K562 (cell line): ENCODE data around the gene MAD2L1BP. TPM values are rescaled to one million over a fixed set of nuclear protein-coding genes. Genes with fewer than 3 reads are reported as not detected.

Experiments
- ATAC-seq: fragments of 200-7000 bp; cut with Tn5 transposase; 3 replicates; pipeline ENCODE4 v1.9.1; 2020; ENCODE audit warnings: moderate library complexity
- BruUV-seq: library from RNA; stranded (reverse); fragments of 400-500 nt; replicated peaks from 2 replicates; lab custom pipeline; 2021; lab: Mats Ljungman, UMichigan
- CTCF ChIA-PET: fragments of 300-600 bp; formaldehyde crosslinking; extraction: SDS; loops from one replicate; lab custom pipeline; 2021; ENCODE audit warnings: low intra/inter-chr PET ratio; lab: Yijun Ruan, JAX
- POLR2A ChIA-PET: fragments of 300-600, 350-650 bp; sonication (Branson Sonifier 250); formaldehyde crosslinking; extraction: SDS; loops from one replicate; lab custom pipeline; 2021; ENCODE audit warnings: antibody characterized with exemption, inconsistent platforms; lab: Yijun Ruan, JAX
- DNase-seq, 4 experiments: peaks; one replicate each; pipeline versions ENCODE4 v3.0.0 to v3.0.0-alpha.2; 2011 to 2018; ENCODE audit warnings: low spot score in 3 of 4, mixed read lengths in 3 of 4; ENCODE audit errors: extremely low read depth in 1 of 4
- FAIRE-seq: peaks from 2 replicates; lab custom pipeline; 2011; peaks lifted over from hg19 to GRCh38; lab: Jason Lieb, UNC
- H2AFZ ChIP-seq: 2 replicates; pipeline ENCODE4 v1.6.0; 2011; ENCODE audit warnings: low read depth, low read length, control low read depth, inconsistent platforms
- H3K27ac ChIP-seq: fragments of 200-600 bp; 3 replicates; pipeline ENCODE4 v1.8.0; 2011; ENCODE audit warnings: low read depth, mild to moderate bottlenecking, control low read depth, inconsistent platforms, low read length, moderate library complexity, mixed read lengths; ENCODE audit errors: extremely low read depth
- H3K27me3 ChIP-seq, 2 experiments: fragments of 300-600 bp in 1 of 2; 2 replicates in 1 of 2; 3 replicates in 1 of 2; pipeline versions ENCODE4 v1.6.0 to v1.8.0; 2011; ENCODE audit warnings: inconsistent platforms in 2 of 2, low read length in 2 of 2, mild to moderate bottlenecking in 1 of 2, mixed read lengths in 1 of 2, moderate library complexity in 1 of 2; ENCODE audit not compliant: control insufficient read depth in 2 of 2, insufficient read depth in 2 of 2
- H3K36me3 ChIP-seq: fragments of 300-600 bp; 3 replicates; pipeline ENCODE4 v1.8.0; 2011; ENCODE audit warnings: mild to moderate bottlenecking, low read length, inconsistent platforms; ENCODE audit not compliant: control insufficient read depth, insufficient read depth
- H3K4me1 ChIP-seq, 2 experiments: fragments of 200-600 bp in 1 of 2; replicated peaks in 1 of 2; 2 replicates in 1 of 2; 3 replicates in 1 of 2; pipeline versions ENCODE4 v1.5.1 to v1.8.0; 2011; ENCODE audit warnings: inconsistent platforms in 2 of 2, low read length in 2 of 2, mild to moderate bottlenecking in 1 of 2, mixed read lengths in 1 of 2, moderate library complexity in 1 of 2; ENCODE audit not compliant: control insufficient read depth in 2 of 2, insufficient read depth in 2 of 2
- H3K4me2 ChIP-seq: 2 replicates; pipeline ENCODE4 v1.6.1; 2011; ENCODE audit warnings: low read length, control low read depth, inconsistent platforms, mixed read lengths; ENCODE audit not compliant: insufficient read depth
- H3K4me3 ChIP-seq: fragments of 200-600 bp; sonication (generic), shearing (Covaris generic); 2 replicates; pipeline ENCODE4 v1.5.1; 2016; ENCODE audit warnings: control low read depth, inconsistent platforms
- H3K79me2 ChIP-seq: fragments of 200-600 bp; 3 replicates; pipeline ENCODE4 v1.8.0; 2011; ENCODE audit warnings: low read length, inconsistent platforms; ENCODE audit not compliant: control insufficient read depth, insufficient read depth
- H3K9ac ChIP-seq, 2 experiments: 2 replicates each; pipeline versions ENCODE4 v1.6.0 to v1.6.1; 2011; ENCODE audit warnings: low read depth in 2 of 2, low read length in 2 of 2, control low read depth in 1 of 2, inconsistent platforms in 1 of 2, mild to moderate bottlenecking in 1 of 2, mixed read lengths in 1 of 2; ENCODE audit not compliant: insufficient read depth in 1 of 2
- H3K9me1 ChIP-seq: one replicate; pipeline ENCODE4 v1.6.0; 2011; ENCODE audit warnings: inconsistent platforms, mild to moderate bottlenecking, low read length, moderate library complexity; ENCODE audit not compliant: control insufficient read depth, insufficient read depth
- H3K9me3 ChIP-seq: replicated peaks from 2 replicates; pipeline ENCODE4 v1.5.1; 2011; ENCODE audit warnings: low read depth, low read length, inconsistent platforms; ENCODE audit not compliant: control insufficient read depth, insufficient read depth
- H4K20me1 ChIP-seq: replicated peaks from 2 replicates; pipeline ENCODE4 v1.6.1; 2011; ENCODE audit warnings: low read length, inconsistent platforms, mixed read lengths; ENCODE audit not compliant: control insufficient read depth, insufficient read depth
- CEBPG ChIP-seq, 3 experiments: fragments of 200-800 bp in 1 of 3; sonication (Bioruptor generic) in 1 of 3; sonication (generic) in 1 of 3; formaldehyde crosslinking in 1 of 3; IDR thresholded peaks in 2 of 3; conservative IDR thresholded peaks in 1 of 3; 2 replicates each; pipeline versions ENCODE4 v1.6.1 to v1.8.0; 2016 to 2022; ENCODE audit warnings: missing compliant biosample characterization in 2 of 3, missing genetic modification characterization in 2 of 3, mild to moderate bottlenecking in 1 of 3, missing genetic modification reagents in 1 of 3
- FOSL1 ChIP-seq: fragments of 200-800 bp; sonication (Bioruptor generic); conservative IDR thresholded peaks from 2 replicates; pipeline ENCODE4 v1.6.1; 2016; ENCODE audit warnings: missing genetic modification characterization, missing compliant biosample characterization
- NFIC ChIP-seq: fragments of 450-650 bp; IDR thresholded peaks from 2 replicates; pipeline ENCODE4 v1.6.1; 2017; ENCODE audit warnings: mild to moderate bottlenecking, inconsistent platforms
- NFIX ChIP-seq: fragments of 250-450 bp; sonication (Bioruptor Pico); IDR thresholded peaks from 2 replicates; pipeline ENCODE4 v1.4.0; 2020; ENCODE audit warnings: low read depth, mild to moderate bottlenecking, moderate library complexity
- SNRNP70 ChIP-seq: fragments of 200-400 bp; formaldehyde crosslinking; optimal IDR thresholded peaks from 2 replicates; pipeline ENCODE3; 2017; ENCODE audit warnings: low read depth, low read length
- STAT5A ChIP-seq: IDR thresholded peaks from 2 replicates; pipeline ENCODE4 v1.6.1; 2012; ENCODE audit warnings: low read length, inconsistent platforms, borderline replicate concordance
- TOE1 ChIP-seq, 2 experiments: fragments of 450-650 bp in 1 of 2; sonication (generic) in 1 of 2; formaldehyde crosslinking in 1 of 2; IDR thresholded peaks; 2 replicates each; pipeline versions ENCODE4 v1.7.1 to v1.8.0; 2016 to 2022; ENCODE audit warnings: borderline replicate concordance in 2 of 2, mild to moderate bottlenecking in 2 of 2, antibody characterized with exemption in 1 of 2, inconsistent platforms in 1 of 2, low read depth in 1 of 2, missing genetic modification reagents in 1 of 2, moderate library complexity in 1 of 2
- TSHZ1 ChIP-seq: fragments of 250-450 bp; sonication (Bioruptor Pico); IDR thresholded peaks from 2 replicates; pipeline ENCODE4 v1.4.0; 2020; ENCODE audit warnings: mild to moderate bottlenecking, moderate library complexity
- ZNF780A ChIP-seq: fragments of 250-450 bp; sonication (Bioruptor Pico); IDR thresholded peaks from 2 replicates; pipeline ENCODE4 v1.5.0; 2021; ENCODE audit warnings: mild to moderate bottlenecking
- ZSCAN32 ChIP-seq: fragments of 450-650 bp; formaldehyde crosslinking; IDR thresholded peaks from 2 replicates; pipeline ENCODE4 v1.4.0; 2020; ENCODE audit warnings: mild to moderate bottlenecking, moderate library complexity
- WGBS: fragments of 100-300 bp; shearing (Covaris generic); methylation state at CpG from one replicate; pipeline ENCODE4 v1.1.6; 2016; ENCODE audit warnings: low coverage, mixed read lengths; ENCODE audit not compliant: insufficient coverage; ENCODE audit errors: missing lambda C conversion rate; 5-methylcytosine and 5-hydroxymethylcytosine counted together
- in situ Hi-C: fragments of 300-500 bp; cut with MboI; formaldehyde crosslinking; loops from 4 replicates; pipeline ENCODE4 v1.15.0; 2018; ENCODE audit warnings: inconsistent platforms, mixed read lengths
- intact Hi-C: fragments of 100-400 bp; cut with micrococcal nuclease; formaldehyde crosslinking; loops from 2 replicates; pipeline ENCODE4 v1.14.2; 2022
- polyA plus RNA-seq, 8 experiments: library from polyadenylated mRNA; depleted of rRNA in 4 of 8; stranded (reverse) in 5 of 8; unstranded in 3 of 8; fragments of >200 nt; fragmentation: Nextera tagmentation in 2 of 8; fragmentation: Illumina TruSeq in 1 of 8; extraction: Ambion mirVana in 2 of 8; extraction: Trizol in 1 of 8; gene quantifications; 2 replicates each; pipeline versions ENCODE4 v1.2.1 to v1.2.3, GENCODE V29; 2011 to 2014; ENCODE audit warnings: inconsistent platforms in 1 of 8, missing spikeins in 1 of 8
- total RNA-seq, 7 experiments: library from RNA; depleted of rRNA in 6 of 7; stranded (reverse); fragments of >200 nt in 6 of 7; fragmentation: Illumina TruSeq in 2 of 7; extraction: Trizol in 2 of 7; gene quantifications; 2 replicates each; pipeline versions ENCODE4 v1.2.1 to v1.2.3, GENCODE V29; 2011 to 2021; ENCODE audit warnings: low replicate concordance in 1 of 7
- TF ChIP-seq, protein P1 (sequence below): fragments of 250-450 bp; sonication (Bioruptor Pico); IDR thresholded peaks from 2 replicates; pipeline ENCODE4 v1.5.0; 2020; ENCODE audit warnings: mild to moderate bottlenecking

The MAD2L1BP gene
- total and polyA plus RNA-seq, 9 of the 15 experiments (the other 6 are each of a cell fraction or from before 2014, with no cell fraction given), result 69.7 to 321 (median 111) TPM

DNA sequence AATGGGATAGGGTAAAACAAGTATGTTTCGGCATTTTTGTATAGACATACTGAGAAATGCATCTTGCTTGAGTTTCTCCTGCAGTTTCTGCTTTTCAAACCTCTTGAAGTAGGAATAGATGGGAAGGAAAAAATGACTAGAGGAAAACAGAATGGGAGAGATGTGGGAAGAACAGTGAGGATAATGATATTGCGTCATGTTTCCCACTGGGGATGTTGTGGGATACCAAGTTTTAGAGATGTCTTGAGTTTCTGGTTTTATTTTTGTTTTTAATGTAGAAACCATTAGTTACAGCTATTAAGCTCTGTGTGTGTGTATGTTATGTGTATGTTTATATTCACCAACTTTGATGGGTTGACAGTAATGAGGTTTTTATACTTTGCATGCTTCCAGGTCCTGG is 35.0 kb upstream of the MAD2L1BP start (continued):
- TF ChIP-seq SNRNP70, result no peak
- TF ChIP-seq, protein P1, sequence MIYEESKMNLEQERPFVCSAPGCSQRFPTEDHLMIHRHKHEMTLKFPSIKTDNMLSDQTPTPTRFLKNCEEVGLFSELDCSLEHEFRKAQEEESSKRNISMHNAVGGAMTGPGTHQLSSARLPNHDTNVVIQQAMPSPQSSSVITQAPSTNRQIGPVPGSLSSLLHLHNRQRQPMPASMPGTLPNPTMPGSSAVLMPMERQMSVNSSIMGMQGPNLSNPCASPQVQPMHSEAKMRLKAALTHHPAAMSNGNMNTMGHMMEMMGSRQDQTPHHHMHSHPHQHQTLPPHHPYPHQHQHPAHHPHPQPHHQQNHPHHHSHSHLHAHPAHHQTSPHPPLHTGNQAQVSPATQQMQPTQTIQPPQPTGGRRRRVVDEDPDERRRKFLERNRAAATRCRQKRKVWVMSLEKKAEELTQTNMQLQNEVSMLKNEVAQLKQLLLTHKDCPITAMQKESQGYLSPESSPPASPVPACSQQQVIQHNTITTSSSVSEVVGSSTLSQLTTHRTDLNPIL, result no peak

DNA sequence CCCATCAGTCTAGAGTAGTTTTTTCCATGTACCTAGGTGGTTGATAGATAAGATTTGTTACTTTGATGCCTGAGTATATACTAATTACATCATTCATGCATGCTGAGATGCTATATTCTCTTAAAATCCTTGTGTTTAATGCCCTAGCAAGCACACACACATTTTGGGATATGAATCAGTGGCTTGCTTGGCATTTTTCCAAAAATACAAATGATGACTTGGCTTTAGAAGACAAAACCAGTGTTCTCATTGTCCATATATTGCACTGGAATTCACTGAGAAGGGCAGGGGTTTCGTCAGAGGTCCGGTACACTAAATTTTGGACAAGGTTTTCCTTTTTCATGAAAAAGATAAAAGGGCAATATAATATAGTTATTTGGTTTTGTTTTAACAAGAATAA is 31.5 kb upstream of the MAD2L1BP start:
- H4K20me1 ChIP-seq, result no peaks in the 10 kb centered on the region
- POLR2A ChIA-PET, result interaction anchor here (1.4 to 2.8 kb wide), 3 partner anchors 9 to 62 kb away, joined by 3 to 13 read pairs (median 9); no protein-coding TSS in a partner anchor
- DNase-seq (no peak), FAIRE-seq (no peak), ATAC-seq (no peak)
- no peak overlapping the region for H3K4me3 ChIP-seq
- H3K36me3 ChIP-seq, result peaks cover 73% of the 10 kb centered on the region
- TF ChIP-seq FOSL1 (tag) (0 out of 2 replicates have a peak, but pooled peaks have one; percentile 17), NFIC (peak; percentile 89), TSHZ1 (CRISPR knock-in tag) (no peak), STAT5A (no peak), NFIX (CRISPR knock-in tag) (0 out of 2 replicates have a peak, but pooled peaks have one; percentile 23), ZSCAN32 (CRISPR knock-in tag) (no peak), ZNF780A (CRISPR knock-in tag) (no peak), CEBPG (CRISPR knock-in tag; IDR thresholded peaks at IDR 0.05) (no peak), CEBPG (tag; conservative IDR thresholded peaks at IDR 0.05 in 1 of 2, IDR thresholded peaks at IDR 0.05 in 1 of 2) (peak in 1 of 2 experiments; percentile 17; a peak in 1 of 4 replicates), TOE1 (IDR thresholded peaks at IDR 0.05; ENCODE audit: borderline replicate concordance) (no peak), TOE1 (CRISPR knock-in tag; IDR thresholded peaks at IDR 0.05; ENCODE audit: borderline replicate concordance, low read depth) (no peak)
- CTCF ChIA-PET, result no interaction called here
- no peaks in the 10 kb centered on the region for H3K9me3 ChIP-seq
- no peak overlapping the region for H3K4me2 ChIP-seq
- no TSS peak for BruUV-seq
- no peaks in the 10 kb centered on the region for H3K27me3 ChIP-seq
- intact Hi-C loops (no loop called here), in situ Hi-C loops (no loop called here)
- no peaks in the 10 kb centered on the region for H3K9me1 ChIP-seq
- H3K9ac ChIP-seq, result no peak overlapping the region
- H3K27ac ChIP-seq, result no peak overlapping the region
- 95% methylated on average over 2 of the region's 2 CpGs for WGBS
- no peaks in the 10 kb centered on the region for H3K79me2 ChIP-seq
- H3K4me1 ChIP-seq, result peaks cover 3 to 9% of the 10 kb centered on the region in 2 experiments; a peak in 4 of 5 replicates
- H2AFZ ChIP-seq, result no peak overlapping the region
